GM12873 (cell line): Measurements from ENCODE around the gene LAIR1.

ENCODE experiments used
- TF ChIP-seq, protein P1 (sequence below): IDR thresholded peaks from 2 replicates; pipeline ENCODE4 v1.5.1; 2012; ENCODE audit warnings: low read depth, mild to moderate bottlenecking, moderate library complexity, low read length, control low read depth; ENCODE audit not compliant: insufficient read depth; ENCODE audit errors: missing control alignments

The LAIR1 gene

DNA sequence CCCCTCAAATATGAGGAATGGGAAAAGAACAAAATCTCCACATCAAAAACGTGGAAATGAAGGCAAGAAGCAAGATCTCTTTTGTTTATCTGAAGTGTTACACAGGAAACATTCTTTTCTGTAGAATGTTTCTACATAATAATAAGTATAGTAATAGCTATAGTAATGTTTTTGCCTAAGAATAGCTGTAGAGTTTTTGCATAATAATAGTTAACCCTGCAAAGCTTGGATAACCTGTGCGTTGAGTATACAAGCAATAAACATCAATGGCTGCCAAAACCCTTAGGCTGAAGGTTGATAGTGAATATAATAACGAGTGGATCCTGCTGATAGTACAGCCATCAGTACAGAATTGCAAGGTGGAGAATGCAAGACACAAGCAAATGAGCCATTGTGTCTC is 40.7 kb downstream of the LAIR1 start:
- TF ChIP-seq, protein P1, sequence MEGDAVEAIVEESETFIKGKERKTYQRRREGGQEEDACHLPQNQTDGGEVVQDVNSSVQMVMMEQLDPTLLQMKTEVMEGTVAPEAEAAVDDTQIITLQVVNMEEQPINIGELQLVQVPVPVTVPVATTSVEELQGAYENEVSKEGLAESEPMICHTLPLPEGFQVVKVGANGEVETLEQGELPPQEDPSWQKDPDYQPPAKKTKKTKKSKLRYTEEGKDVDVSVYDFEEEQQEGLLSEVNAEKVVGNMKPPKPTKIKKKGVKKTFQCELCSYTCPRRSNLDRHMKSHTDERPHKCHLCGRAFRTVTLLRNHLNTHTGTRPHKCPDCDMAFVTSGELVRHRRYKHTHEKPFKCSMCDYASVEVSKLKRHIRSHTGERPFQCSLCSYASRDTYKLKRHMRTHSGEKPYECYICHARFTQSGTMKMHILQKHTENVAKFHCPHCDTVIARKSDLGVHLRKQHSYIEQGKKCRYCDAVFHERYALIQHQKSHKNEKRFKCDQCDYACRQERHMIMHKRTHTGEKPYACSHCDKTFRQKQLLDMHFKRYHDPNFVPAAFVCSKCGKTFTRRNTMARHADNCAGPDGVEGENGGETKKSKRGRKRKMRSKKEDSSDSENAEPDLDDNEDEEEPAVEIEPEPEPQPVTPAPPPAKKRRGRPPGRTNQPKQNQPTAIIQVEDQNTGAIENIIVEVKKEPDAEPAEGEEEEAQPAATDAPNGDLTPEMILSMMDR, result no peak

DNA sequence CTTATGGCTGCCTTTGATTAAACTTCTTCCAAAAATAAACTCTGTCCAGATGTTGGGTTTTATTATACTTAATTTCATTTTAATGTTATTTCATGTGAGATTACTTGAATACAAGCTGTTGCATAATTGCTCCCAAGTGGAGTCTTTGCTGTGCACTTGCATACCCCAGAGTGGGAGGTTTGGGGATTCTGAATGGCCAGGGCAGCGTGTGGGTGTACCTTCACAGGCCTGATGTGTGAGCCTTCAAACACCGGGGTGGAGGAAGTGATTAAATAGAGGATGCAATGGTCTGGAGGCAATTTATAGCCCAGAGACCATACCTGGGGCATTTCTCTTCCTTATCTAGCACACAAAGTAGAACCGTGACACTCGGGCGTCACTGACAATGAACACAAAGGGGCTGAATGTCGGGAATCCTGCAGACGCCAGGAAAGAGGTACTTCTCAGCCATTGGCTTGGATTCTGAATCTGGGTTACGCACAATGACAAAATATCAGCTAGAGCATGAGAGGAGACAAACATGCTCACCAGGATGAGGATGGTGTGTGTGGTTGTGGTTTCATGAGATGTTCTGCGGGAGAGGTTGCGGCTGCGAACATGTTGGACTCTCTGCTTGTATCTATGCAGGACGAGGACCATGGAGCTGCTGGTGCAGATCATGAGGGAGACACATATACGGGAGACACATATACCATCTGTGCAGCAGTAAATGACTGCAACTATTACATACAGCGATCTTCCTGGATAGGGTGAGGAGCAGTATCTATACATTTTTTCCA is 44.6 kb downstream of the LAIR1 start:
- TF ChIP-seq, protein P1, result no peak

DNA sequence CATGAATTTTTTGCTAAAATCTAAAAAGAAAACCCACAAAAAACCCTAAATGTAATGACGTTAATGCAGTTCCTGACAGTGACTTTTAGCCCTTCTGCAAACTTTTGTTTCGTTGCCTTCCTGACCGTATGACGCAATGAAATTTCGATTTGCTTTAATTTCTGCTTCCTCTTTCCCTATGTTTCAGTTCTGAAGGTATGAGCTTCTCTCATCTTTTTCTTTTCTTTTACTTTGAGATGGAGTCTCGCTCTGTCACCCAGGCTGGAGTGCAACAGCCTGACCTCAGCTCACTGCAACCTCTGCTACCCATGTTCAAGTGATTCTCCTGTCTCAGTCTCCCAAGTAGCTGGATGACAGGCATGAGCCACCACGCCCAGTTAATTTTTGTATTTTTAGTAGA is 45.7 kb downstream of the LAIR1 start:
- TF ChIP-seq, protein P1, result no peak

DNA sequence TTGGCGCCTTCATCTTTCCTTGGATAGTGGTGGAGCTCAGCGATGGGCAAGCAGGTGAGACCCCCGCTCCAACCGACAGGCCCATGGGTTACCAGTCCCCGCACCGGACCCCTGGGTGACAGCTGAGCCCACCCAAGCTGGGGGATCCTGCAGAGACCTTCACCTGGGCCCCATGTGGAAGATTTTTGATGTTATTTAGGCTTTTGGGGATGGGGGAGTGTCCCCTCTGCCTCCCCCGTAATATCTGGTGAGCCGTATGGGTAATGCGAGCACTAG is 46.8 kb downstream of the LAIR1 start:
- TF ChIP-seq, protein P1, result no peak

DNA sequence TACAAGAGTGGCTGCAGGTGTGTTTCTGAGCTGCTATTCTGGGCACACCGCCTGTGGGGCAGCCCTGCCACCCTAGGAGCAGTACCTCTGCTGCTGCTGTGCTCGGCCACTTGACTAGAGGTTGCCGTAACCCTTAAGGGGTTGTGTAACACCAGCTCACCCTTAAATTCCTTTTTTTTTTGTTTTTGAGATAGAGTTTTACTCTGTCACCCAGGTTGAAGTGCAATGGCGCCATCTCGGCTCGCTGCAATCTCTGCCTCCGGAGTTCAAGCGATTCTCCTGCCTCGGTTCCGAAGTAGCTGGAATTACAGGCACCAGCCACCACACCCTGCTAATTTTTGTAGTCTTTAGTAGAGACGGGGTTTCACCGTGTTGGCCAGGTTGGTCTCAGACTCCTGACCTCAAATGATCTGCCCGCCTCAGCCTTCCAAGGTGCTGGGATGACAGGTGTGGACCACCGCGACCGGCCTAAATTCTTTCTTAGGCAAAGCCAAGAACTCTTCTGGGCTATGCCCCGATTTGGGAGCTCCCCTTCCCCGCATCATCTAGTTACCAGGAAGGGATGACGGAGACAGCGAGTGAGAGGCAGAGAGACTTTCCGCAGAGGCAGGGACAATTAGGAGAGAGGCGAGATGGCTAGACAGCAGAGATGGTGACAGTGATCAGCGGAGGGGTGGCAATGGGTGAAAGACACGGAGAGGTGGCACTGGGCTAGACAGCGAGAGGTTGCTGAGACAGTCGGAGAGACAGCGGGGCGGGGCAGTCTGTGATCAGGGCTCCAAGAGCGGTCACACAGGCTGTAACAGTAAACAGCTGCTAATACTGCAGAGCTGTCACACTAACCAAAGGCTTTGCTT is 47.4 kb downstream of the LAIR1 start:
- TF ChIP-seq, protein P1, result no peak

DNA sequence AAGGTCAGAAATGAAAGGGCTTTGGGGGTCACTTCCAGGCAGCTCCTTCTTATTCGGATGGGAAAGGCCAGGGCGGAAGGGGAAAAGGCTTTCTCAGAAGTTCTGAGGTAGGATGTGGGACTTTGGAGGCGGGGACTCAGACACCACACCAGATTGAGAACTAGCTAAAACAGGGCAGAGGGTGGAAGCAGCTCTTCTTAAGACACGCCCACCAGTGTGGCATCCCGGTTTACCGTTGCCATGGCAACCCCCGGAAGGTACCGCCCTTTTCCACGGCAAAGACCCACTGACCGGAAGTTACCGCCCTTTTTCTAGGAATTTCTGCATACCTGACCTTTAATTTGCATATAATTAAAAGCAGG is 48.0 kb downstream of the LAIR1 start:
- TF ChIP-seq, protein P1, result no peak

DNA sequence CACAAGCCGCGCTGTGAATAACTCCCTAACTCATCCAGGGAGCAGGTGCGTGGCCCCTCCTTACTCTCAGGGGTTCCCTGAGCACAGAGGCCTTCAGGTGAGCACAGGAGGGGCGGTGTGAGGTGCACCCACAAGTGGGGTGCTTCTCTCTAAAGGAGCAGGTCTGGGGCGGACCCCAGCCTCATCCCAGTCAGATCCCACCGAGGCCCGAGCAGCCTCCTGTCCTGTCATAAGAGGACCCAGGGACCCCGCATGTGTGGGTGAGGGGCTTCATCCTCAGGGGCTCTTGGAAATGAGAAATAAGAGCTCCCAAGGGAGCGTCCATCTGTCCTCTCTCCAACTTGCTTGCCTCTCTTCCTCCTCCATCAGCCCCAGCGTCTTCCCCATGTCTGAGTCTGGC is 48.8 kb downstream of the LAIR1 start:
- TF ChIP-seq, protein P1, result no peak
